Measurements from ENCODE around the gene PSRC1.

PSRC1 gene

GRCh38 chr1:109277434-109278204 is 5.3 kb downstream of the PSRC1 start:
- H3K4me3 ChIP-seq (ENCODE audit: insufficient read depth, low read length, poor library complexity, severe bottlenecking), result no peak overlapping the region
- no peaks in the 10 kb centered on the region for H3K79me2 ChIP-seq (ENCODE audit: insufficient read depth, low read length)
- no peaks in the 10 kb centered on the region for H3K27me3 ChIP-seq (ENCODE audit: low read length)
- no peak overlapping the region for H3K4me2 ChIP-seq (ENCODE audit: low read depth, low read length, poor library complexity, severe bottlenecking)
- H3K9me2 ChIP-seq (replicated peaks; ENCODE audit: insufficient read depth, low read length), result no peaks in the 10 kb centered on the region
- no peak overlapping the region for H3K27ac ChIP-seq (ENCODE audit: low read depth, low read length)
- no peak overlapping the region for H3K9ac ChIP-seq (ENCODE audit: low read length)
- no peaks in the 10 kb centered on the region; the same call in 1 of the 2 replicates for H3F3A ChIP-seq (ENCODE audit: insufficient read depth)
- no peaks in the 10 kb centered on the region for H4K20me1 ChIP-seq (ENCODE audit: low read depth, low read length)
- no peaks in the 10 kb centered on the region for H3K9me3 ChIP-seq (ENCODE audit: insufficient read depth, low read length)
- H3K36me3 ChIP-seq (ENCODE audit: low read length), result no peaks in the 10 kb centered on the region
- no peak for TF ChIP-seq EZH2phosphoT487 (conservative IDR thresholded peaks at IDR 0.05; ENCODE audit: low read length)
- TF ChIP-seq, protein P1, sequence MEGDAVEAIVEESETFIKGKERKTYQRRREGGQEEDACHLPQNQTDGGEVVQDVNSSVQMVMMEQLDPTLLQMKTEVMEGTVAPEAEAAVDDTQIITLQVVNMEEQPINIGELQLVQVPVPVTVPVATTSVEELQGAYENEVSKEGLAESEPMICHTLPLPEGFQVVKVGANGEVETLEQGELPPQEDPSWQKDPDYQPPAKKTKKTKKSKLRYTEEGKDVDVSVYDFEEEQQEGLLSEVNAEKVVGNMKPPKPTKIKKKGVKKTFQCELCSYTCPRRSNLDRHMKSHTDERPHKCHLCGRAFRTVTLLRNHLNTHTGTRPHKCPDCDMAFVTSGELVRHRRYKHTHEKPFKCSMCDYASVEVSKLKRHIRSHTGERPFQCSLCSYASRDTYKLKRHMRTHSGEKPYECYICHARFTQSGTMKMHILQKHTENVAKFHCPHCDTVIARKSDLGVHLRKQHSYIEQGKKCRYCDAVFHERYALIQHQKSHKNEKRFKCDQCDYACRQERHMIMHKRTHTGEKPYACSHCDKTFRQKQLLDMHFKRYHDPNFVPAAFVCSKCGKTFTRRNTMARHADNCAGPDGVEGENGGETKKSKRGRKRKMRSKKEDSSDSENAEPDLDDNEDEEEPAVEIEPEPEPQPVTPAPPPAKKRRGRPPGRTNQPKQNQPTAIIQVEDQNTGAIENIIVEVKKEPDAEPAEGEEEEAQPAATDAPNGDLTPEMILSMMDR (IDR thresholded peaks at IDR 0.05; ENCODE audit: insufficient read depth, low read length, poor library complexity, severe bottlenecking), result peak; percentile 73
- no peak overlapping the region for H2AFZ ChIP-seq (ENCODE audit: low read depth, low read length, severe bottlenecking)

DNA sequence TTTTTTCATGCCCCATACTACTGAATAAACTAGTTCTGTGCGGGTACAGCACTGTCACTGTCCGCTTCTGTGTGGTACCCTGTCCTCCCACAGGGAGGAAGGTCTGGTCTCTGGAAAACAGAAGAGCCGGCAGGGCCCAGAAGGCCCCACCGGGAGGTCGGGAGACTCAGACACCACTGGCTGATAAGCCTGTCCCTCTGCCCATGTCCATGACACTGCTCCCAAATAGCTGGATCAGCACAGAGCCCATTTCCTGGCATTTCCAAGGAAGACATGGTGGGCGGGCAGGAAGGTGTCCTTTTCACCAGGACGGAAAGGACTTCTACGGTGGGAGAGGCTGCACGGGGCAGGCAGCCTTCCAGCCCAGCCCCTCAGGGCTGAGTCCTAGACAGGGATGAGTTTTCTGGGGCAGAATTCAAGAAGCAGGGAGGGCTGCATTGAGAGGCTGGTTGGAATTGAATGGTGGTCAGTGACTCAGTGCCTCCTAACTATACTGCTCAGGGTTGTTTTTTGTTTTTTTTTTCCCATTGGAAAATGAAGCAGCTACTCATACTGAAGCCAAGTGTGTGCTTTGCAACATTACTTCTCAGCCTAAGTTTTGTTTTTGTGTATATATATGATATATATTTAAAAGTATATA is 7.1 kb downstream of the PSRC1 start:
- Histone ChIP-seq H3K9ac (ENCODE audit: low read length) (no peak overlapping the region), H3K4me3 (ENCODE audit: insufficient read depth, low read length, poor library complexity, severe bottlenecking) (no peak overlapping the region)

GRCh38 chr1:109274533-109275476 is 8.1 kb downstream of the PSRC1 start:
- no peaks in the 10 kb centered on the region for H3K27me3 ChIP-seq (ENCODE audit: low read length)
- no peak for TF ChIP-seq EZH2phosphoT487 (conservative IDR thresholded peaks at IDR 0.05; ENCODE audit: low read length)
- TF ChIP-seq, protein P1 (IDR thresholded peaks at IDR 0.05; ENCODE audit: insufficient read depth, low read length, poor library complexity, severe bottlenecking), result no peak
- H3K9me2 ChIP-seq (replicated peaks; ENCODE audit: insufficient read depth, low read length), result no peaks in the 10 kb centered on the region
- H3K9ac ChIP-seq (ENCODE audit: low read length), result no peak overlapping the region
- no peak overlapping the region for H3K27ac ChIP-seq (ENCODE audit: low read depth, low read length)
- H3K79me2 ChIP-seq (ENCODE audit: insufficient read depth, low read length), result no peaks in the 10 kb centered on the region
- no peaks in the 10 kb centered on the region for H3K36me3 ChIP-seq (ENCODE audit: low read length)
- no peaks in the 10 kb centered on the region for H3K9me3 ChIP-seq (ENCODE audit: insufficient read depth, low read length)
- no peaks in the 10 kb centered on the region for H4K20me1 ChIP-seq (ENCODE audit: low read depth, low read length)
- H3F3A ChIP-seq (ENCODE audit: insufficient read depth), result no peaks in the 10 kb centered on the region; the same call in 1 of the 2 replicates
- no peak overlapping the region for H3K4me3 ChIP-seq (ENCODE audit: insufficient read depth, low read length, poor library complexity, severe bottlenecking)
- no peak overlapping the region for H3K4me2 ChIP-seq (ENCODE audit: low read depth, low read length, poor library complexity, severe bottlenecking)
- H2AFZ ChIP-seq (ENCODE audit: low read depth, low read length, severe bottlenecking), result no peak overlapping the region

More for the DNA sequence above, 7.1 kb downstream of the PSRC1 start:
- H3K4me2 ChIP-seq (ENCODE audit: low read depth, low read length, poor library complexity, severe bottlenecking), result no peak overlapping the region
- H3K79me2 ChIP-seq (ENCODE audit: insufficient read depth, low read length), result no peaks in the 10 kb centered on the region
- H2AFZ ChIP-seq (ENCODE audit: low read depth, low read length, severe bottlenecking), result no peak overlapping the region
- no peaks in the 10 kb centered on the region for H3K9me2 ChIP-seq (replicated peaks; ENCODE audit: insufficient read depth, low read length)
- TF ChIP-seq, protein P1 (IDR thresholded peaks at IDR 0.05; ENCODE audit: insufficient read depth, low read length, poor library complexity, severe bottlenecking), result no peak
- no peak for TF ChIP-seq EZH2phosphoT487 (conservative IDR thresholded peaks at IDR 0.05; ENCODE audit: low read length)
- no peaks in the 10 kb centered on the region for H3K9me3 ChIP-seq (ENCODE audit: insufficient read depth, low read length)
- H3K27me3 ChIP-seq (ENCODE audit: low read length), result no peaks in the 10 kb centered on the region
- H3K27ac ChIP-seq (ENCODE audit: low read depth, low read length), result no peak overlapping the region
- no peaks in the 10 kb centered on the region for H3K36me3 ChIP-seq (ENCODE audit: low read length)
- no peaks in the 10 kb centered on the region for H4K20me1 ChIP-seq (ENCODE audit: low read depth, low read length)
- H3F3A ChIP-seq (ENCODE audit: insufficient read depth), result no peaks in the 10 kb centered on the region; the same call in 1 of the 2 replicates
